MM.1S (cell line): ENCODE measurements around the gene ATP5F1D.

Experiments used
- DNase-seq: peaks from one replicate; pipeline ENCODE4 v3.0.0-alpha.2; 2015
- H2AFZ ChIP-seq: fragments of 300-600 bp; sonication (generic); 2 replicates; pipeline ENCODE4 v1.6.0; 2016; ENCODE audit warnings: antibody characterized with exemption, low read length
- H3F3A ChIP-seq: fragments of 300-600 bp; sonication (generic); 2 replicates; pipeline ENCODE4 v1.6.1; 2016; ENCODE audit warnings: mild to moderate bottlenecking, antibody characterized with exemption, low read length, moderate library complexity, mixed read lengths; ENCODE audit not compliant: insufficient read depth
- H3K27ac ChIP-seq: fragments of 300-600 bp; sonication (generic); 2 replicates; pipeline ENCODE4 v1.5.1; 2016; ENCODE audit warnings: mild to moderate bottlenecking, low read length
- H3K27me3 ChIP-seq: fragments of 300-600 bp; sonication (generic); replicated peaks from 2 replicates; pipeline ENCODE4 v1.6.0; 2016; ENCODE audit warnings: low read length; ENCODE audit not compliant: insufficient read depth
- H3K36me3 ChIP-seq: fragments of 300-600 bp; sonication (generic); replicated peaks from 2 replicates; pipeline ENCODE4 v1.6.1; 2016; ENCODE audit warnings: mild to moderate bottlenecking, low read length, mixed read lengths; ENCODE audit not compliant: insufficient read depth
- H3K4me1 ChIP-seq: fragments of 300-600 bp; sonication (generic); 2 replicates; pipeline ENCODE4 v1.6.1; 2016; ENCODE audit warnings: low read length, mixed read lengths
- H3K4me2 ChIP-seq: fragments of 300-600 bp; sonication (generic); 2 replicates; pipeline ENCODE4 v1.6.0; 2016; ENCODE audit warnings: low read depth, low read length
- H3K4me3 ChIP-seq: fragments of 300-600 bp; sonication (generic); 2 replicates; pipeline ENCODE4 v1.5.1; 2016; ENCODE audit warnings: low read length, mixed read lengths
- H3K79me2 ChIP-seq: fragments of 300-600 bp; sonication (generic); 2 replicates; pipeline ENCODE4 v1.6.1; 2016; ENCODE audit warnings: mixed run types, low read length, mixed read lengths
- H3K9ac ChIP-seq: fragments of 300-600 bp; sonication (generic); 2 replicates; pipeline ENCODE4 v1.6.1; 2016; ENCODE audit warnings: low read length, mixed read lengths
- H3K9me2 ChIP-seq: fragments of 300-600 bp; sonication (generic); replicated peaks from 2 replicates; pipeline ENCODE4 v1.6.1; 2016; ENCODE audit warnings: mild to moderate bottlenecking, low read length, mixed read lengths; ENCODE audit not compliant: insufficient read depth
- H3K9me3 ChIP-seq: fragments of 300-600 bp; sonication (generic); replicated peaks from 2 replicates; pipeline ENCODE4 v1.6.1; 2016; ENCODE audit warnings: mild to moderate bottlenecking, low read length, mixed read lengths; ENCODE audit not compliant: insufficient read depth
- H4K20me1 ChIP-seq: fragments of 300-600 bp; sonication (generic); 2 replicates; pipeline ENCODE4 v1.6.1; 2016; ENCODE audit warnings: mild to moderate bottlenecking, low read length, moderate library complexity, mixed read lengths; ENCODE audit not compliant: insufficient read depth
- CTCF ChIP-seq: fragments of 300-600 bp; sonication (generic); IDR thresholded peaks from 2 replicates; pipeline ENCODE4 v1.5.1; 2016; ENCODE audit warnings: antibody characterized with exemption, low read length, mixed read lengths
- EZH2 ChIP-seq: fragments of 300-600 bp; sonication (generic); optimal IDR thresholded peaks from 2 replicates; pipeline ENCODE3; 2017; ENCODE audit warnings: low read depth, mild to moderate bottlenecking, antibody characterized with exemption, low read length, mixed read lengths
- EZH2phosphoT487 ChIP-seq: fragments of 300-600 bp; sonication (generic); IDR thresholded peaks from 2 replicates; pipeline ENCODE4 v1.6.1; 2018; ENCODE audit warnings: antibody characterized with exemption, low read length

Gene ATP5F1D

GRCh38 chr19:1229924-1230782 lies 11.4 kb upstream of the ATP5F1D start:
- Histone ChIP-seq H4K20me1 (no peaks in the 10 kb centered on the region), H3F3A (no peaks in the 10 kb centered on the region), H3K27me3 (peaks cover 37% of the 10 kb centered on the region), H2AFZ (no peak overlapping the region), H3K4me3 (no peak overlapping the region), H3K9me3 (no peaks in the 10 kb centered on the region), H3K79me2 (no peaks in the 10 kb centered on the region), H3K9ac (no peak overlapping the region), H3K4me1 (no peaks in the 10 kb centered on the region), H3K36me3 (no peaks in the 10 kb centered on the region), H3K4me2 (no peak overlapping the region), H3K9me2 (no peaks in the 10 kb centered on the region), H3K27ac (no peak overlapping the region)
- TF ChIP-seq EZH2 (no peak), CTCF (no peak), EZH2phosphoT487 (no peak)
- no peak for DNase-seq

- no peak for DNase-seq
- H3K9me2 ChIP-seq = no peaks in the 10 kb centered on the region
- TF ChIP-seq EZH2phosphoT487 (no peak), EZH2 (no peak), CTCF (no peak)
- no peak overlapping the region for H3K27ac ChIP-seq
- no peaks in the 10 kb centered on the region for H3K79me2 ChIP-seq
- H3K4me1 ChIP-seq = no peaks in the 10 kb centered on the region
- no peaks in the 10 kb centered on the region for H3K36me3 ChIP-seq
- peaks cover 44% of the 10 kb centered on the region for H3K27me3 ChIP-seq
- no peak overlapping the region for H2AFZ ChIP-seq
- H3K4me2 ChIP-seq = no peak overlapping the region
- no peaks in the 10 kb centered on the region for H3F3A ChIP-seq
- H3K9me3 ChIP-seq = no peaks in the 10 kb centered on the region
- H4K20me1 ChIP-seq = no peaks in the 10 kb centered on the region
- H3K4me3 ChIP-seq = no peak overlapping the region
- H3K9ac ChIP-seq = no peak overlapping the region
Measured at GRCh38 chr19:1230783-1231489, 10.6 kb upstream of the ATP5F1D start.

GRCh38 chr19:1231729-1232637 lies 9.6 kb upstream of the ATP5F1D start:
- H3K9me3 ChIP-seq = no peaks in the 10 kb centered on the region
- no peaks in the 10 kb centered on the region for H3K9me2 ChIP-seq
- no peak overlapping the region for H3K4me2 ChIP-seq
- H3K79me2 ChIP-seq = no peaks in the 10 kb centered on the region
- H2AFZ ChIP-seq = no peak overlapping the region
- TF ChIP-seq EZH2phosphoT487 (no peak), CTCF (no peak), EZH2 (no peak)
- H3F3A ChIP-seq = no peaks in the 10 kb centered on the region
- H3K4me1 ChIP-seq = no peaks in the 10 kb centered on the region
- no peak overlapping the region for H3K4me3 ChIP-seq
- no peak for DNase-seq
- no peaks in the 10 kb centered on the region for H4K20me1 ChIP-seq
- H3K27me3 ChIP-seq = peaks cover 53% of the 10 kb centered on the region
- no peaks in the 10 kb centered on the region for H3K36me3 ChIP-seq
- H3K9ac ChIP-seq = no peak overlapping the region
- no peak overlapping the region for H3K27ac ChIP-seq
